SK-N-SH (cell line): ENCODE results near the gene IGFL1.
"Not testable (repeated sequence)": the region's sequence is repeated elsewhere in the genome, so short reads cannot be mapped to it uniquely, and the experiment has no call there.

ENCODE experiments used
- MEF2A ChIP-seq: IDR thresholded peaks from 2 replicates; pipeline ENCODE4 v1.4.0; 2012; ENCODE audit warnings: low read depth, borderline replicate concordance
- TF ChIP-seq, protein P1 (sequence below): fragments of 200-600 bp; sonication (generic); IDR thresholded peaks from 2 replicates; pipeline ENCODE4 v1.6.1; 2017; ENCODE audit warnings: antibody characterized with exemption, mild to moderate bottlenecking, moderate library complexity

- TF ChIP-seq, protein P1, sequence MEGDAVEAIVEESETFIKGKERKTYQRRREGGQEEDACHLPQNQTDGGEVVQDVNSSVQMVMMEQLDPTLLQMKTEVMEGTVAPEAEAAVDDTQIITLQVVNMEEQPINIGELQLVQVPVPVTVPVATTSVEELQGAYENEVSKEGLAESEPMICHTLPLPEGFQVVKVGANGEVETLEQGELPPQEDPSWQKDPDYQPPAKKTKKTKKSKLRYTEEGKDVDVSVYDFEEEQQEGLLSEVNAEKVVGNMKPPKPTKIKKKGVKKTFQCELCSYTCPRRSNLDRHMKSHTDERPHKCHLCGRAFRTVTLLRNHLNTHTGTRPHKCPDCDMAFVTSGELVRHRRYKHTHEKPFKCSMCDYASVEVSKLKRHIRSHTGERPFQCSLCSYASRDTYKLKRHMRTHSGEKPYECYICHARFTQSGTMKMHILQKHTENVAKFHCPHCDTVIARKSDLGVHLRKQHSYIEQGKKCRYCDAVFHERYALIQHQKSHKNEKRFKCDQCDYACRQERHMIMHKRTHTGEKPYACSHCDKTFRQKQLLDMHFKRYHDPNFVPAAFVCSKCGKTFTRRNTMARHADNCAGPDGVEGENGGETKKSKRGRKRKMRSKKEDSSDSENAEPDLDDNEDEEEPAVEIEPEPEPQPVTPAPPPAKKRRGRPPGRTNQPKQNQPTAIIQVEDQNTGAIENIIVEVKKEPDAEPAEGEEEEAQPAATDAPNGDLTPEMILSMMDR: not testable (repeated sequence)
- TF ChIP-seq MEF2A: not testable (repeated sequence)
These were observed 8.6 kb downstream of the IGFL1 start for GRCh38 chr19:46238141-46238540.
